HG03175 (cell line): ENCODE measurements around the gene SPTBN2.

ENCODE experiments used
- ATAC-seq: cut with Tn5 transposase; IDR thresholded peaks from one replicate; pipeline ENCODE4 v1.9.1; 2021; ENCODE audit warnings: mild to moderate bottlenecking, moderate library complexity; ENCODE audit not compliant: unreplicated experiment

SPTBN2 gene

DNA sequence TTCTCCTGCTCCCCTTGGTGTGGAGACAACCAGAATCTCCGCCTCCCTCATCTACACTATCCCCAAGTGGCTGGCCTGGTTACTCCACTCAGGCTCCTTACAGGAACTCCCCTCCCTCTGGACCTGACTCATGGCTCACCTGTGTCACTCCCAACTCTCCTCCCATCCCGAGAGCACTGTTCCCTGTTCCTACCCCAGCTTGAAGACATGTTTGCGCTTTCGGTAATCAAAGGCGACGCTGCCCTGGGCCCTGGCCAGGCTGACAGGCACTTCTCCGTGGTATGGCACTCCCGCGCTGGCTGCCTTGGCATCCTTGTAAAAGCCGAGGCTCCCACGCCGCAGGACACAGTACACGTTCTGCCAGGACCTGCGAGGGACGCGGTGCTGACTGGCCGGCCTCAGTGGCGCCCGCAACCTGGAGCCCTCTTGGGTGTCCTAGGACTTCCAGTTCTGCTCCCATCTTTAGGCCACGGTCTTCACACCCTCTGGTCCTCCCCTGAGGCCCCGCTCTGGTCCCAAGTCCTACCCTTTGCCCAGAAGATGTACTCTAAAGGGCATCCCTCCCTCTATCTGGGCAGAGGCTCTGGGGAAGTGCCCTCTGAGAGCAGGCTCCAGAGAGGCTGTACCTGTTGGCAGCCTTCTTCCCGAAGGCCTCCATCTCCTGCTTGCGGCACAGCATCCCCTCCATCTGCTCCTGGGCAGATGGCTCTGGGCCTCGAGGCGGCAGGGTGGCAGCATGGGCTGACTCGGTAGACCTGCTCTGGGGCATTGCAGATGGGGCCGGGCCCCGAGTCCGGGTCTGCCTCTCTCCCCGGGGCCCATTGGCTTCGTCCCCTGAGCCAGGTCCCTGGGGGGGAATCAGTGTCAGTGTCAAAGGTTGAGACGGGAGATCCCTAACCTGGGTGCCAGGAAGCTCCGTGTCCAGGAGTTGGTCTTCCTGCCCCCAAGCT, 41.9 kb downstream of the SPTBN2 start:
- ATAC-seq, result no peak

DNA sequence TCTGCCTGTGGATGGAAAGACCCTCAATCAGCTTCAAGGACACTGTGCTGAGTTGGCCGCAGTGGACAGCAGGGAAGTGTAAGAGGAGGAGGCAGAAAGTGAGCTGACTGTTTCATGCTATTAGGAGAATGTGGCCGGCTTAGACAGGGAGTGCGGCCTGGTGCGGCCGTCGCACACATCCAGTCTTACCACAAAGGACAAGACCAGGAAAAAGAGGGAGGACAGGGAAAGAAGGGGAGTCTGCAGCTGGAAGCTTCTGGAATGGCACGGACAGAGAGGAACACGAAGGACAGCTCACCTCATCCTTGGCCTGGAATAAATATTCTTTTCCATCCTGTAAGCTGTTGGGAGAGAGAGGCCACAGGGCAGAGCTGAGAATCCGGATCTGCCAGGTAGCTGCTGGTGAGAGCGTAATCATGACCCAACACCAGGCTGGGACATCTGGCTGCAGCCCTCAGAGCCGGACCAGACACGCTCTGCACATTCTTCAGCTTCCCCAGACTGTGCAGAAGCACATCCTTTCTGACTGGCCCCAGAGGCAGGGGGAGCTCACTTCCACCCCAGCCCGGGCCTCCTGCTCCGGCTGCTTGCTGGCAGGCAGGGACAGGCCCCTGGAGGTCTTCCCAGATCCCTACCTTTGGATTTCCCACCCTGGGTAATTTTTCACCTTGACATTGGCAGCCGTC, 42.8 kb downstream of the SPTBN2 start:
- no peak for ATAC-seq

GRCh38 chr11:66685276-66686099, 43.5 kb downstream of the SPTBN2 start:
- no peak for ATAC-seq

DNA sequence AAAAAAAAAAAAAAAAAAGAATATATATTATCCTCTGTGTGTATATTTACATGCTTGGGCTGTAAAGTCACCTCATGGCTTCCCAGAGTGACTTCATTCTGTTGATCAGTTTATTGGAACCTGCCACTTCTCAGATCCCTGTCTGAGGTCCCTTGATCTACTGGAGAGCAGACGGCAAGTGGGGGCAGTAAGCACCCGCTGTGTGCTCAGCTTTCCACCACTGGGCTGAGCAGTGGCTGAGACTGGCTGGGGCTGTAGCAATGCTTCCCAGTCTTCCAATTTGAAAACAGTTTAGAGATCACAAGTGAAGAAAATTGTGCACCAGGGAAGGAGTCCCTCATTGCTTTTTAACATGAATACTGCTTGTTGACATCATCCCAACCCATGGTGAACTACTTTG, 44.4 kb downstream of the SPTBN2 start:
- ATAC-seq, result no peak

- ATAC-seq, result no peak
Measured at GRCh38 chr11:66683877-66684276, 45.1 kb downstream of the SPTBN2 start.

DNA sequence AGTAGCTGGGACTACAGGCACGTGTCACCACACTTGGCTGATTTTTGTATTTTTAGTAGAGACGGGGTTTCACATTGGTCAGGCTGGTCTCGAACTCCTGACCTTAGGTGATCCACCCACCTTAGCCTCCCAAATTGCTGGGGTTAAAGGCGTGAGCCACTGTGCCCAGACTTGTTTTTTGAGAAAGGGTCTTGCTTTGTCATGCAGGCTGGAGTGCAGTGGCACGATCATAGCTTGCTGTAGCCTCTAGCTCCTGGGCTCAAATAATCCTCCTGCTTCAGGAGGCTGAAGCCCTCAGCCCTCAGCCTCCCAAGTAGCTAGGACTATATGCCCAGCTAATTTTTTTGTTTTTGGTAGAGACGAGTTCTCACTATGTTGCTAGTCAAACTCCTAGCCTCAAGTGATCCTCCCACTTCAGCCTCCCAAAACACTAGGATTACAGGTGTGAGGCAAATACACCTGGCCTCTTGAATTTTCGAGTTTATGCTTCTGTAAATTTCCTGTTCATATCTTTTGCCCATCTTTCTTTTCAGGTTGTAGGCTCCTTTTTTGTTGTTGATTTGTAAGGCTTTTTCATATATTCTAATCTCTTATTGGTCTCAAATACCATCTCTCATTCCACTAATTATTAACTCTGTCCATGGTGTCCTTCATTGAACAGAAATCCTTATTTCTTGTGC, 47.9 kb downstream of the SPTBN2 start:
- no peak for ATAC-seq

GRCh38 chr11:66677599-66678375, 51.2 kb downstream of the SPTBN2 start, which contains the start of gene RBM4B:
TSS of gene RBM4B (minus strand) at chr11:66677887. CDS start at chr11:66677079, 808 bp downstream.
- peak; percentile 83 for ATAC-seq

- ATAC-seq, result no peak
Measured at GRCh38 chr11:66676931-66677598, 52.0 kb downstream of the SPTBN2 start.

- ATAC-seq, result no peak
Measured at GRCh38 chr11:66676282-66676919, 52.6 kb downstream of the SPTBN2 start.

- ATAC-seq, result no peak
Measured at GRCh38 chr11:66674964-66675602, 53.9 kb downstream of the SPTBN2 start.

DNA sequence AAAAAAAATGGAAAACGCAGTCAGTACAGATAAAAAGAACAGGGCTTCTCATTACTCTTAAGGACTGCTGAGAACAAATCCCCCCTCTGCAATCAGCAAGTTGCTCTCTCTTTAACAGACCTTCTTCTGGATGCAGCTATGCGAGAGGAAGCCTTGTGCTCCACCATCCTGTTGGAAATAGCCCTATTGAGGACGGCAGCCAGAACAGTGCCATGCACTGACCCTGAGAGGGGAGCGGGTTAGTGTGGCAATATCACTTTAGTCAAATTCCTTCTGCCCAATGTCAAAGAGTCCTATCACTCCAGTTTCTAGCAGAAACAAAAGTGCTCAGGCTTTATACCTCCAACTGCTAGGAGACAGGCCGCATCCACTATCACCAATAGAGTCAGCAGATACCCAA, 58.2 kb downstream of the SPTBN2 start:
- ATAC-seq, result no peak

DNA sequence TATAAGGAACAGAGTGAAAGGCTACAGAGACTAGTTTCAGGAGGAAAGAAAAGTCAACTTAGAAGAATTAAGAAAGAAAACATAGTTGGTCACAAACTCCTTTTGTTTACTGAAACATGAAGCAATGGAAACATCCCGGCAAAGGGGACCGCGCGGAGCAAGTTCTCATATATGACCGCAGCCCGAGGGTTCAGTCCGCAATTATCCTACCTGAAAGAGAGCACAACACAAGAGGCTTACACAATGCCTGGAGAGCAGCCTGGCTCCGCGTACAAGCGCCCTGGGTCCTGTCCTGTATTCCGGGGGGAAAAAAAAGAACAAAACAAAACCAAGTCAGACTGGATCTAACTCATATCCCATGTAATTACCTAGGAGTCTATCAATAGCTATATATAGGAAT, 63.6 kb downstream of the SPTBN2 start:
- no peak for ATAC-seq

GRCh38 chr11:66663741-66664296, 65.2 kb downstream of the SPTBN2 start:
- no peak for ATAC-seq

DNA sequence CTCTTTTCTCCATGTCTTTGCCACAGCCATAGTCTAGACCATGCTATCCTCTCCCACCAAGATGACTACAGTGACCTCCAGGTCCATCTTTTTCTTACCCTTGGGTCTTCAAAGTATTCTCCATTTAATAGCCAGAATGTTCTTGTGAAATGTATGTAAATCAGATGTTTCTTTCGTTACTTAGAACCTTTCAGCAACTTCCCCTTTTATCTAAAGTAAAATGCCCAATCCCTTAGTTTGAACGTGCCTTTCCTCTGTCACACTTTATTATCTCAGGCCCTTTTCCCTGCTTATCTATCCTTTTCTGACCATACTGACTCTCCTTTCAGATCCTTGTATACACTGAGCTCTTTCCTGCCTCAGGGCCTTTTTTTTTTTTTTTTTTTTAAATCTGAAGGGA, 69.3 kb downstream of the SPTBN2 start:
- no peak for ATAC-seq

- no peak for ATAC-seq
Measured at GRCh38 chr11:66653123-66653522, 75.9 kb downstream of the SPTBN2 start.

DNA sequence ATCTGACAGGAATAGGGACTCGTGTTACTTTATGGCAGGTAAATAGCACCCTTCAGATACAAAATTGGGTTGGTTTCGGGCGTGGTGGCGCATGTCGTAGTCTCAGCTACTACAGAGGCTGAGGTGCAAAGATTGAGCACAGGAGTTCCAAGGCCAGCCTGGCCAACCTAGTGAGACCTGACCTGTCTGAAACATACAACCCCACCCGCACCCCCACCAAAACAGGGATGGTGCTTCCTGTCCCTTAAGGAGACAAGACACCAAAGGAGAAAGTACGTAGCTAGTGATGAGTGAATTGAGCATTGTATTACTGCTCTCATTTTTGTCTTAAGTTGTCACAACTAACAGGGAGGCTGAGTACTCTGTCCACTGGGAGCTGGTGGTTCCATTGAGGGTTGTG, 76.4 kb downstream of the SPTBN2 start:
- no peak for ATAC-seq

DNA sequence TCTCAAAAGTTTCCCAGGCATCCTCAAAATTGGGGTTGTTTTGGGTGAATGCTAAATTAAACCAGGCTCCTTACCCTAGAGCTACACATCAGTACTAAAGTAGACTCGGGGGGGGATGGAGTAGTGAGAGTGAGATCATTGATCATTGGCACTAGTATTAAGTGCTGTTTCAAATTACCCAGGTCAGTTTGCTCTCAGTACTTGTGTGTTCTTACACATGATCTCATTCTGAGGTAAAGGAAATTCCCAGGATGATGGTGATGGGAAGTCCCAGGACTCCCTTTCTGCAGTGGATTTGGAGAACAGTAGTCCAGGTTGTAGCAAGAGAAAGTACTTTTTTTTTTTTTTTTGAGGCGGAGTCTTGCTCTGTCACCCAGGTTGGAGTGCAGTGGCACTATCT, 78.0 kb downstream of the SPTBN2 start:
- no peak for ATAC-seq

GRCh38 chr11:66649903-66650302, 79.1 kb downstream of the SPTBN2 start:
- no peak for ATAC-seq
